Neural progenitor cell (in vitro differentiated cells): ENCODE results near the gene DDX23. TPM values are rescaled to one million over a fixed set of nuclear protein-coding genes. Genes with fewer than 3 reads are reported as not detected.

Experiments
- DNase-seq: peaks from one replicate; pipeline ENCODE4 v3.0.0-alpha.2; 2016; ENCODE audit warnings: low spot score
- H2AFZ ChIP-seq: fragments of 200-600 bp; sonication (generic); replicated peaks from 2 replicates; pipeline ENCODE4 v1.6.1; 2016; ENCODE audit warnings: antibody characterized with exemption
- H3F3A ChIP-seq: fragments of 200-600 bp; sonication (generic); 2 replicates; pipeline ENCODE4 v1.6.1; 2016; ENCODE audit warnings: antibody characterized with exemption, low read depth
- H3K27ac ChIP-seq: fragments of 200-600 bp; sonication (generic); 2 replicates; pipeline ENCODE4 v1.5.1; 2016; ENCODE audit warnings: mild to moderate bottlenecking
- H3K27me3 ChIP-seq: fragments of 200-600 bp; sonication (generic); 2 replicates; pipeline ENCODE4 v1.6.1; 2016; ENCODE audit warnings: mild to moderate bottlenecking, moderate library complexity
- H3K36me3 ChIP-seq: fragments of 200-600 bp; sonication (generic); 2 replicates; pipeline ENCODE4 v1.5.1; 2016
- H3K4me1 ChIP-seq: fragments of 200-600 bp; sonication (generic); 2 replicates; pipeline ENCODE4 v1.6.1; 2016; ENCODE audit warnings: mixed run types
- H3K4me2 ChIP-seq: fragments of 200-600 bp; sonication (generic); 2 replicates; pipeline ENCODE4 v1.6.1; 2016
- H3K4me3 ChIP-seq: fragments of 200-600 bp; sonication (generic); 2 replicates; pipeline ENCODE4 v1.5.1; 2016
- H3K79me2 ChIP-seq: fragments of 200-600 bp; sonication (generic); 2 replicates; pipeline ENCODE4 v1.6.1; 2016; ENCODE audit warnings: low read depth
- H3K9ac ChIP-seq: fragments of 200-600 bp; sonication (generic); 2 replicates; pipeline ENCODE4 v1.6.1; 2016
- H3K9me3 ChIP-seq: fragments of 200-600 bp; sonication (generic); 2 replicates; pipeline ENCODE4 v1.5.1; 2016; ENCODE audit warnings: low read depth
- H4K20me1 ChIP-seq: fragments of 200-600 bp; sonication (generic); 2 replicates; pipeline ENCODE4 v1.6.1; 2016; ENCODE audit warnings: low read depth
- H3K27ac Mint-ChIP-seq: 3 replicates; pipeline ENCODE4 v1.8.0; 2021; ENCODE audit warnings: mixed read lengths
- H3K27me3 Mint-ChIP-seq: 2 replicates; pipeline ENCODE4 v1.8.0; 2022; ENCODE audit warnings: low read depth, mild to moderate bottlenecking, inconsistent platforms, moderate library complexity, mixed read lengths; ENCODE audit not compliant: insufficient read depth
- H3K36me3 Mint-ChIP-seq: 3 replicates; pipeline ENCODE4 v1.8.0; 2021; ENCODE audit warnings: mixed read lengths
- H3K4me1 Mint-ChIP-seq: 3 replicates; pipeline ENCODE4 v1.8.0; 2021; ENCODE audit warnings: mixed read lengths
- H3K4me3 Mint-ChIP-seq: 3 replicates; pipeline ENCODE4 v1.8.0; 2021; ENCODE audit warnings: mild to moderate bottlenecking, moderate library complexity, mixed read lengths
- H3K9me3 Mint-ChIP-seq: 3 replicates; pipeline ENCODE4 v1.8.0; 2020; ENCODE audit warnings: mixed read lengths
- CTCF ChIP-seq: fragments of 200-600 bp; sonication (generic); IDR thresholded peaks from 2 replicates; pipeline ENCODE4 v1.5.1; 2017; ENCODE audit warnings: antibody characterized with exemption, mild to moderate bottlenecking
- EZH2 ChIP-seq: fragments of 200-600 bp; sonication (generic); IDR thresholded peaks from 2 replicates; pipeline ENCODE4 v1.6.1; 2017; ENCODE audit warnings: antibody characterized with exemption, mild to moderate bottlenecking, moderate library complexity
- EZH2phosphoT487 ChIP-seq: fragments of 200-600 bp; sonication (generic); IDR thresholded peaks from 2 replicates; pipeline ENCODE4 v1.6.1; 2017; ENCODE audit warnings: antibody characterized with exemption
- total RNA-seq: library from RNA; depleted of rRNA; stranded (reverse); fragments of >200 nt; gene quantifications from 2 replicates; pipeline ENCODE4 v1.2.3, GENCODE V29; 2015; ENCODE audit warnings: low replicate concordance

Gene DDX23
- total RNA-seq, 1 donor from 2014 or later, result 109 TPM

GRCh38 chr12:48827026-48827425 lies 24.9 kb downstream of the DDX23 start:
- Histone ChIP-seq H3K9me3 (no peaks in the 10 kb centered on the region), H3K4me3 (no peak overlapping the region), H3K27me3 (no peaks in the 10 kb centered on the region), H3K36me3 (no peaks in the 10 kb centered on the region), H2AFZ (no peak overlapping the region), H4K20me1 (peaks cover 17% of the 10 kb centered on the region), H3K4me2 (no peak overlapping the region), H3K27ac (no peak overlapping the region), H3K79me2 (no peaks in the 10 kb centered on the region), H3F3A (peaks cover 2% of the 10 kb centered on the region), H3K9ac (no peak overlapping the region), H3K4me1 (no peaks in the 10 kb centered on the region)
- peaks cover 8% of the 10 kb centered on the region for H3K27me3 Mint-ChIP-seq
- H3K9me3 Mint-ChIP-seq, result no peaks in the 10 kb centered on the region
- TF ChIP-seq CTCF (no peak), EZH2 (no peak), EZH2phosphoT487 (no peak)
- no peak for DNase-seq
- no peak overlapping the region for H3K4me3 Mint-ChIP-seq
- no peaks in the 10 kb centered on the region for H3K4me1 Mint-ChIP-seq
- no peak overlapping the region for H3K27ac Mint-ChIP-seq
- peaks cover 47% of the 10 kb centered on the region for H3K36me3 Mint-ChIP-seq

GRCh38 chr12:48826209-48826855 lies 25.6 kb downstream of the DDX23 start:
- peaks cover 46% of the 10 kb centered on the region for H3K36me3 Mint-ChIP-seq
- Histone ChIP-seq H3K4me1 (no peaks in the 10 kb centered on the region), H3K4me3 (no peak overlapping the region), H3K4me2 (no peak overlapping the region), H3K36me3 (no peaks in the 10 kb centered on the region), H3K9me3 (no peaks in the 10 kb centered on the region), H3K9ac (no peak overlapping the region), H3K79me2 (no peaks in the 10 kb centered on the region), H3K27me3 (no peaks in the 10 kb centered on the region), H3F3A (peaks cover 2% of the 10 kb centered on the region), H3K27ac (no peak overlapping the region), H4K20me1 (peaks cover 17% of the 10 kb centered on the region), H2AFZ (no peak overlapping the region)
- no peaks in the 10 kb centered on the region for H3K9me3 Mint-ChIP-seq
- peaks cover 8% of the 10 kb centered on the region for H3K27me3 Mint-ChIP-seq
- no peak overlapping the region for H3K27ac Mint-ChIP-seq
- TF ChIP-seq EZH2phosphoT487, result no peak
- TF ChIP-seq EZH2, result no peak
- no peak for TF ChIP-seq CTCF
- no peaks in the 10 kb centered on the region for H3K4me1 Mint-ChIP-seq
- no peak overlapping the region for H3K4me3 Mint-ChIP-seq
- DNase-seq, result no peak

GRCh38 chr12:48824905-48825304 lies 27.1 kb downstream of the DDX23 start:
- H3K27me3 Mint-ChIP-seq, result peaks cover 8% of the 10 kb centered on the region
- H3K27ac Mint-ChIP-seq, result no peak overlapping the region
- no peak for DNase-seq
- H3K36me3 Mint-ChIP-seq, result peaks cover 36% of the 10 kb centered on the region
- Histone ChIP-seq H3K4me1 (peaks cover 3% of the 10 kb centered on the region), H4K20me1 (peaks cover 14% of the 10 kb centered on the region), H2AFZ (no peak overlapping the region), H3K79me2 (peaks cover 3% of the 10 kb centered on the region), H3K9ac (no peak overlapping the region), H3K4me2 (no peak overlapping the region), H3K9me3 (no peaks in the 10 kb centered on the region), H3K36me3 (no peaks in the 10 kb centered on the region), H3K27ac (no peak overlapping the region), H3K27me3 (no peaks in the 10 kb centered on the region), H3F3A (no peaks in the 10 kb centered on the region), H3K4me3 (no peak overlapping the region)
- peaks cover 2% of the 10 kb centered on the region for H3K4me1 Mint-ChIP-seq
- H3K4me3 Mint-ChIP-seq, result no peak overlapping the region
- TF ChIP-seq EZH2 (no peak), EZH2phosphoT487 (no peak), CTCF (no peak)
- H3K9me3 Mint-ChIP-seq, result no peaks in the 10 kb centered on the region
